DMS114 treated with DMSO at 0.1 percent for 48 hours (cell line): ENCODE data around the gene ATP1B2.
A peak's percentile ranks its signal among the peaks of the same experiment; 100 is the strongest.
"Not testable (repeated sequence)": the region's sequence is repeated elsewhere in the genome, so short reads cannot be mapped to it uniquely, and the experiment has no call there.

Experiments used
- DNase-seq: peaks from one replicate; lab custom pipeline; 2025; ENCODE audit not compliant: unreplicated experiment; lab: John Stamatoyannopoulos, UW

ATP1B2 gene

DNA sequence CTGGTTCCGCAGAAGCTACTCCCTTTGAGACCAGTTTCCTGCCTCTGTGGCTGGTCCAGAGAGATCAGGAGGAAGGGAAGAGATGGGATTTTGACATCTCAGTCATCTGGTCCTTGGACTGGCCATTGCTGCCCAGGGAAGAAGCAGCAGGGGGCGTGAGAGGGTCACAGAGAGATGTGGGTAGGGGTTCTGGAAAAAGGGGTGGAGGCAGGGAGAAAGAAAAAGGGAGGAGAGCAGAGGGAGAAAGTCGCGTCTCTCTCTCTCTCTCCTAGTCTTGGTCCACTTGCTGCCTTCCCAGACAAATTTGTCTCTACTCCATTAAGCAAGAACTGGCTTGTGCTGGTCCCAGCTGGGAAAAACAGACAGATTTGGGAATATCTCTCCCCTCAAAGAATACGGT lies 16.3 kb upstream of the ATP1B2 start:
- peak; percentile 35 for DNase-seq

DNA sequence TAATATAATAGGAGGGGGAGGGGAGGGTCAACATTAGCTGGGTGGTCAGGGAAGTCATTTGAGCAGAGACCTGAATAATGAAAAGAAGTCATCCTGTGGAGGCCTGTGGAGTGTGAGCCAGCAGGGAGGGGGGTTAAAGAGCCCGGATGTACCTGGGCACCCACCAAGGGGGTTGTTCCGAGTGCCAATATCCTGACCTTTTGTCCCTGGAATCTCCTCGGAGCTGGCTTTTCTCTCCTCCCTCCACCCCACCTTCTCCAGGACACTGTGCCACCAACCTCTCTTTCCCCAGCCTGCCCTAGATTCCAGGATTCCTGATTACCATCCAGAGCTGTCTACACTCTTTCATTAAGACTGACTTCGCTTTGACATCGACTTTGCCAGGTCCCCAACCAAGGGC lies 14.6 kb upstream of the ATP1B2 start:
- no peak for DNase-seq

DNA sequence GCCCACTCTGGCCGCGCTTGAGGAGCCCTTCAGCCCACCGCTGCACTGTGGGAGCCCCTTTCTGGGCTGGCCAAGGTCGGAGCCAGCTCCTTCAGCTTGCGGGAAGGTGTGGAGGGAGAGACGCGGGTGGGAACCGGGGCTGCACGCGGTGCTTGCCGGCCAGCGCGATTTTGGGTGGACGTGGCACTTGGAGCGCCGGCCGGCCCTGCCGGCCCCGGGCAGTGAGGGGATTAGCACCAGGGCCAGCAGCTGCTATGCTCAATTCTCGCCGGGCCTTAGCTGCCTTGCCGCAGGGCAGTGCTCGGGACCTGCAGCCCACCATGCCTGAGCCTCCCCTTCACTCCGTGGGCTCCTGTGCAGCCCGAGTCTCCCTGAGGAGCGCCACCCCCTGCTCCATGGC lies 9.9 kb upstream of the ATP1B2 start:
- DNase-seq: no peak

DNA sequence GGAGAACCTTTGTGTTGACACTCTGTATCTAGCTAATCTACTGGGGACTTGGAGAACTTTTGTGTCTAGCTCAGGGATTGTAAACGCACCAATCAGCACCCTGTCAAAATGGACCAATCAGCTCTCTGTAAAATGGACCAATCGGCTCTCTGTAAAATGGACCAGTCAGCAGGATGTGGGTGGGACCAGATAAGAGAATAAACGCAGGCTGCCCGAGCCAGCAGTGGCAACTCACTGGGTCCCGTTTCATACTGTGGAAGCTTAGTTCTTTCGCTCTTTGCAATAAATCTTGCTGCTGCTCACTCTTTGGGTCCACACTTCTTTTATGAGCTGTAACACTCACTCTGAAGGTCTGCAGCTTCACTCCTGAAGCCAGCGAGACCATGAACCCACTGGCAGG lies 9.1 kb upstream of the ATP1B2 start:
- DNase-seq: not testable (repeated sequence)

DNA sequence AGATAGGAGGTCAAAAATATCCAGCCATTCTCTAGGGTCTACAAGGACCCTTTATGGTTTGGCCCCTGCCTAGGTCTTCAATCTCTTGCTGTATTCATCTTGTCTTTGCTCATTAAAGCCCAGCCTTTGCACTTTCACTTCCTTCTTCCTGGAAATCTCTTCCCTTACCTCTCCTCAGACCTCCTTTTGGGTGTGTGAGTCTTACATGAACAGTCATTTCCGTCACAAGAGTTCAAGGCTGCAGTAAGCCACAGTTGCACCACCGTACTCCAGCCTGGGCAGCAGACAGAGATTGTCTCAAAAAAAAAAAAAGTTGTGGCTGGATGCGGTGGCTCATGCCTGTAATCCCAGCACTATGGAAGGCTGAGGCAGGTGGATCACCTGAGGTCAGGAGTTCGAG lies 6.0 kb upstream of the ATP1B2 start:
- no peak for DNase-seq

DNA sequence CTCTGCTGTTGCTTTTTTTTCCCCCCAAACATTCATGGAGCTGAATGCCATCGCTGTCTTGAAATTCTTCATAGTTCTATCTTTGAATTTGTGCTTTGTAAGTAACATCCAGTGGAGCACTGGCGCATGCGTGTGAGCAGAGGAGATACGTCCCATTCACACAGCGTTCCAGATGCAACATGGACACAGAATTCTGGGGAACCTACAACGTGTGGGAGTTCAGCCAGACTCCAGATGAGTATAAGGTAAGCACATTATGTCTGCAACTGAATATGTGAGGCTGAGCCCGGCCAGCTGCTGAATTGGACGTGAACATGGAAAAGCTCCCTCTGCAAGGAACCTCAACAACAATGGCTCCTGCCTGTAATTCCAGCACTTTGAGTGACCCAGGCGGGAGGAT lies 4.3 kb upstream of the ATP1B2 start:
- DNase-seq: no peak

DNA sequence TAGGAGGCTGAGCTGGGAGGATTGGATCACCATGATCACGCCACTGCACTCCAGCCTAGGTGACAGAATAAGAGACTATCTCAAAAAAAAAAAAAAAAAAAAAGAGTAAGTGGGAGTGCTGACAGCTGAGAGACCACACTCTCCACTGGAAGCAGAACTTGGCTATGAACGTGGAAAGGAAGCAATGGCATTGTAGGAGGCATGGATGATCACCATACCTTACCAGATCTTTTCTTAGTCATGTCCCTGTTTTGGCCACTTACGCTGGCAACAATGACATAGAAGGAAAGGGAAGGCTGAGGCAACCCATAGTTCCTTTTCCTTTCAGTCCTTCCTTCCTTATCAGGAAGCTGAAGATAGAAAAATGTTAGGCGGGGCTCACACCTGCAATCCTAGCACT lies 3.7 kb upstream of the ATP1B2 start:
- DNase-seq: no peak

DNA sequence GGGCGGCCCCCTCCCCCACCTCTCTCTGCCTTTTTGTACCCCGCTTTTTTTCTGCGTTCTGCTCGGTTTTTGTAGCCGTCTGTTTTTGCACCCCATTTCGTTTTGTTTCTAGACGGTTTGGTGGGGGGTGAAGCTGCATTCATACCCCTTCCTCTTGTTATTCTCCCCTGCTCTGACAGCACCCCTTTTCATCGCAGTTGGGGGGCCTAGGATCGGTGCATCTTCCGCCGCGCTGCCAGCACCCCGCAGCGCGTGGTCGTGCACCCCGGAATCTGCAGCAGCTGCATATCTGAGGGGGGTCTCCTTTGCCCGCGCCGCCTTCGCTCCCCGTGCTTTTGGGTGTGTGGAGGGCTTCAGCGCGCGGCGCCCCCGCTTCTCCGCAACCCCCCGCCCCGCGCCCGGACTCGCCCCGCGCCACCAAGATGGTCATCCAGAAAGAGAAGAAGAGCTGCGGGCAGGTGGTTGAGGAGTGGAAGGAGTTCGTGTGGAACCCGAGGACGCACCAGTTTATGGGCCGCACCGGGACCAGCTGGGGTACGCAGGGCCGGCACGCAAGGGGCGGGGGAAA lies 455 bp downstream of the ATP1B2 start:
- no peak for DNase-seq

DNA sequence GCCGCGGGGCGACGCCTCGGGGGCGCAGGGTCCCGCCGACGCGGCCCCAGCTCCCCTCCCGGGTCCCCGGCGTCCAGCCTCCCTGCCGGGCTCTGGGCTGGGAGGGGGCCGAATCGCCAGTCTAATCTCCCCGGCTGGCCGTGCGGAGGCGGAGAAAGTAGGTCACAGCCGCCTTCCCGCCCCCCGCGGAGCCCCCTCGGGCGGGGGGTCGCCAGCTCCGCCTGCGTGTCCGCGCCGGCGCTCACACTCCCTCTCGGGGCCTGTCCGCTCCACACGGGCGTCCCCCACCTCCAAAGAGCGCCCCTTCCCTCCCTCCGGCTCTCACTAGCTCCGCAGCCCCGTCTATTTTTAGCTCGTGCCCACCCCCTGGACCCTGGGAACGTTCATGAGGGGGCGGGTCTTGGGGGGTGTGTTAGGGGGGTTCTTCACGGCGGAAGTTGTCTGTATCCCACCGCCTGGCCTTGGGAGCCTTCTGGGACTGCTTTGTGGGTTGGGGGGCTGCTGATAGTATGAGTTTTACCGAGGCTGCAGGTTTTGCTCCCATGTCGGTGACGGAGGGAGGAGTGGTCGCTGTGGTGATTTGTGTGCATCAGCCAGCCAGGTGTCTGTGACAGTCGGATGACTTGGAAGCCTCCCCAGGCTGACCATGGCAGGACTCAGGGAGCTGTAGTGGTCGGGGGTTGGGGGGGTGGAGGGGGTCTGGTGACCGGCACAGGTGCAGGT lies 1.1 kb downstream of the ATP1B2 start:
- no peak for DNase-seq

DNA sequence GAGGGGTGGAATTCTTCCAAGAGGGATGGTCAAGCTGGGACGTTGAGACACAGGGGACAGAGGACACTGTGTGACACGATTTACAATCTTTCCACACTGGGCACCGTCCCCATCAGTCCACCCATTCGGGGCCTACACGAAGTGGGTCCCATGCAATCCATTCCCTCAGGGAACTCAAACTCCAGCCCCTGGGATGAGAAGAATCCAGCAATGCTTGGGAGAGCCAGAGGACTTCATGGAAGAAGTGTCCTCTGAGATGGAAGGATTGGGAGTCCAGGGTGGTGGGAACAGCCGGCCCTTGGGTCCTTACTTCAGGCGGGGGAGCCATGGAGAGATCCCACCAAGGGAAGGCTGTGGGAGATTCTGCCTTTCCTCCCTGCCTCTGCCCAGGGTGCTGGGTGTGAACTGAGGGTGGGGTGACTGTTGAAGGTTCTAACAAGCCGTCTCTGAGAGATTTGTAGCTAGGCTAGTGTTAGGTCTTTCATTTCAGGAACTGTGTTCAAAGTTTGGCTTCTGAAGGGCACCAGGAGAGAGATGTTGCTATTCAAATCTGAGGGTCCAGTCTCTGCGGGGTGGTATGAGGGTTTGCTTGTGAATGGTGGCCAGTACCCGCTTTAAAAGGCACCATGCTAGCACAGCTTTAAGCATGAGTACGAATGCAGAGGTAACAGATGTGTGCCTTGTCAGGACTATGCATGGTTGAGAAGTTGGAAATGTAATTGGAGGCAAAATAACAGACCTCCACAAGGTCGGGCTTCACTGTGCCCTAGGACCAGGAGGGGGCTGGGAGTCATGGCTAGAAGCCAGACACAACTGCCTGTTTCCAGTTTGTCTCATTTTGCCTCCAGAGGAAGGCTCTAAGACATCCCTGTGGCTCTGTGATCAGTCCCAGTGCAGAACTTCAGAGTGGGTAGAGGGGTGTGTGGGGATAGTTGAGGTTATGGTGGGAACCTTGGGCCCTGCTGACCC lies 1.9 kb downstream of the ATP1B2 start:
- DNase-seq: no peak

DNA sequence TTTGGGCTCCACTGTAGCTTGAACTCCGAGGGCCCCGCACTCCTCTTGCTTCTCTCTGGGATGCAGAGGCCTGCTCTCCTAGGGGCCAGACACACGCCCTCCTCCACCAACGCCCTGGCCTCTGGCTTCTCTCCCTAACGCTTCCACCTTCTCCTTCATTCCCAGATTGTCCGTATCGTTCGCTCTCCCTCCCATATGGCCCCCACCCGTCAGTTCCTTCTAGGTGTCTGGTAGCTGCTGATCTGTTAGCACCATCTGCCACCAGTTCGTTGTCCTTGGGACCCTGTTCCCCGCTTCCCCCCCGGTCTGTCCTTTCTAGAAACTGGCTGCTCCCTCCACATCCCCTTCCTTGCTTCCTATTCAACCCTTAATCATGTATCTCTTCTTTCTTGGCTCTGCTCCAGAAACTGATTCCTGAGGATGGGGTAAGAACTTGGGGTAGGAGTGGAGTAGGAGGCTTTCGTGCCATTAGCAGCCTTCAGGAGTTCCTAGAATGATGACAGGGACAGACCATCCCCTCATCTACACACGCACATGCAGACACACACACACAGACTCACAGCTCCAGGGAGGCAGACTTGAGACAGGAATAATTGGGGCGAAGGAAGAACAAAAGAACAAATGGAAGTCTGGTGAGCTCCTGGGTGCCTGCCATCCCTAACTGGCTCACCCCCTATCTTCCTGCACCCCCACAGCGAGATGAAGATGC lies 4.3 kb downstream of the ATP1B2 start:
- DNase-seq: no peak

DNA sequence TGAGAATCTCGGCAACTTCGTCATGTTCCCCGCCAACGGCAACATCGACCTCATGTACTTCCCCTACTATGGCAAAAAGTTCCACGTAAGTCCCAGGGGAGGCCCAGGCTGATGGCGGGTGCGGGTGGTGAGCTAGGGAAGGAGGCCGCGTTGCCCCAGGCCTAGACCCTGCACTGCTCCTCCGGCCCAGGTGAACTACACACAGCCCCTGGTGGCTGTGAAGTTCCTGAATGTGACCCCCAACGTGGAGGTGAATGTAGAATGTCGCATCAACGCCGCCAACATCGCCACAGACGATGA lies 4.8 kb downstream of the ATP1B2 start:
- no peak for DNase-seq

DNA sequence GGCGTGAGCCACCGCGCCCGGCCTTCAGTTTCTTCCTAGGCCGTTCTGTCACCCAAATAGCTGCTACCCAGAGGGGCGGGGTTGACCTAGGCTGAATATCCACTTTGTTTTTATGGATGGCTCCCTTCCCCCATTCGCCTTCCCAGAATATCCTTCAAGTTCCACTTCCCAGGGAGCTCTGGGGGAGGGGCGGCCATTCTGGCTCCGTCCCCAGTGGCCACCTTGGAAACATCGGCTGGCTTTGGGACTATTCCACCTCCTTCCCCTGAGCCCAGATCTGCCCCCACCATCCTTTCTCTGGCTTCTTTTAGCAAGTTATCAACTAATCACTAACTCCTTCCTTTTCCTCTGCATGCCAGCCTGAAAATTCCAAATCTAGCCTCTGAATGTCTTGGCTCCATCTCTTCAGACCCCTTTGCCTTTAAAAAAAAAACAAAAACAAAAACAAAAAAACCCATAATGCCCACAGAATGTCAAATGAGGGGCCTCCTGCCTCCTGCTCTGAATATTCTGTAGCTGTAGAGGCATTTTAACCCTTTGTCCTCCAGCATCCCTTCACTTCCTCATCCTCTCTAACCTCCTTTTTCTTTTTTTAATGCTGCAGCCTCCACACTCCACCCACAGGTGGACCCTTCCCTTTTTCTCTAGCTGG lies 6.4 kb downstream of the ATP1B2 start:
- no peak for DNase-seq

DNA sequence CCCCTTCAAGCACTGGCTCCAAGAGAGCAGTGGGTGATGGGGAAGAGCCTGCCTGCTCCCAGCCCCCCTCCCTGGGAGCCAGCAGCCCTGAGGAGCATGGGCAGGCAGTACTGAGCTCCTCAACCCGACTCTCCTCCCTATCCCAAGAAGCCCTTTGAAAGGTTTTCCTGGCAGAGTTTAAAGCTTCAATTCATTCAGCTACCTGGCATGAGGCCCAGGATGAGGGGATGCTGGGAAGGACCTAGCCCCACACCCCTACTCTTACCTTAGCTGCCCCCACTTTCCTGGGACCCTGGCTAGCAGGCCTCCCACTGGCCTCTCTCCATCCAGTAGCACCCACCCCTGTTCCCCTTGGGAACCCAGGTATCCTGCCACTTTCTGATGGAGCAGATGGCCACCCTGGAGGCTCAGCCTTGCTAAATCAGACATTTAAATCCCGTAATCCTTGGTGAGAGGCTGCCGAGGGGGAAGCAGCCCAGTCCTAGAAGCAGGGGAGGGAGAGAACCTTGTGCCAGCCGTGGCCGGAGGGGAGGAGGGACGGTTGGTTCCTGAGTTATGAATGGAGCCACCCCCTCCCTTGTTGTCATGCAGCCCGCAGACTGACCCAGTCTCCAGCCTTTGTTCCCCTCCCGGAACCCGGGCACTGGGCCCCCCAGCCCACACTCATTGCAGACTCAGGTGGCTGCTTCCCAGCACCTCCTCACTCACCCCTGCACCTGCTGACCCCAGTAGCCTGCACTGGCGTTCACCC lies 17.1 kb downstream of the ATP1B2 start:
- no peak for DNase-seq

DNA sequence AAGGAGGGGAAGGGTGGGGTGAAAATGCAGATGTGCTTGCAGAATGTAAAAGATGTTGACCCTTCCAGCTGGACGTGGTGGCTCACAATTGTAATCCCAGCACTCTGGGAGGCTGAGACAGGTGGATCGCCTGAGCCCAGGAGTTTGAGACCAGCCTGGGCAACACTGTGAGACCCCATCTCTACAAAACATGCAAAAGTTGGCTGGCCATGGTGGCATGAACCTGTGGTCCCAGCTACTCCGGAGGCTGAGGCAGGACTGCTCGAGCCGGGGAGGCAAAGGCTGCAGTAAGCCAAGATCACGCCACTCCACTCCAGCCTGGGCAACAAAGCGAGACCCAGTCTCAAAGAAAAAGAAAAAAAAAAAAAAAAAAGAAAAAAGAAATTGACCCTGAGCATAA lies 17.8 kb downstream of the ATP1B2 start:
- DNase-seq: no peak

DNA sequence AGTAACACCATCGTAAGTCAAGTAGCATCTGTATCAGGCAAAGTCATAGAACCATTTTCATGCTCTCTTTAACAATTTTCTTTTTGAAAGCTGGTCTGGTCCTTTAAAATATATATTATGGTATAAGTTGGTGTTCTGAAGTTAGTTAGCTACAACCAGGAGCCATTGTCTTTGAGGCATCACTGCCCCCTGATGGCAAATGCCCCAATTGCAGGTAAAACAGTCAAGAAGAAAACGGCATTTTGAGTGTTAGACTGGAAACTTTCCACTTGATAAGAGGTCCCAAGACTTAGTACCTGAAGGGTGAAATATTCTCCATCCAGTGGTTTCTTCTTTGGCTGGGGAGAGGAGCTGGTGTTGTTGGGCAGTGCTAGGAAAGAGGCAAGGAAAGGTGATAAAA lies 22.5 kb downstream of the ATP1B2 start:
- DNase-seq: no peak

DNA sequence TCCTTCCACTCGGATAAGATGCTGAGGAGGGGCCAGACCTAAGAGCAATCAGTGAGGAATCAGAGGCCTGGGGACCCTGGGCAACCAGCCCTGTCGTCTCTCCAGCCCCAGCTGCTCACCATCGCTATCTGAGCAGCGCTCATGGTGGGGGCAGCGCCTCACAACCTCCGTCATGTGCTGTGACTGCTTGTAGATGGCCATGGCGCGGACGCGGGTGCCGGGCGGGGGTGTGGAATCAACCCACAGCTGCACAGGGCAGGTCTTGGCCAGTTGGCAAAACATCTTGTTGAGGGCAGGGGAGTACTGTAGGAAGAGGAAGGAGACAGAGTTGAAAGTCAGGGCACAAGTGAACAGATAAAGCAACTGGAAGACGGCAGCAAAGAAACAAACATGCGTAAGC lies 24.2 kb downstream of the ATP1B2 start:
- no peak for DNase-seq

DNA sequence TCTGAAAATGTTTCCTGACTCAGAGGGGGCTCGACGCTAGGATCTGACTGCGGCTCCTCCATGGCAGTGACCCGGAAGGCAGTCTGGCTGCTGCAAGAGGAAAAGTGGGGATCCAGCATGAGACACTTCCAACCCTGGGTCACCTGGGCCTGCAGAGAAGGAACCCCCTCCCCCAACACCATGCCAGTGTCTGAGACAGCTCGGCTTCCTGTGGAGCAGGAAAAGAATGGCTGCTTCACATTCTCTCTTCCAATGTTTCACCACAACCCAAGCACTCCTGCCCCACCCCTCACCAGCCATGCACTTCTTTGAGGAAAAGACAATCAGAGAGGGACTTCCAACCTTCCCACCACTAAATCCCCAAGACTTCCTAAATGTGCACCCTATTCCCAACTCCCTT lies 25.8 kb downstream of the ATP1B2 start:
- DNase-seq: no peak

DNA sequence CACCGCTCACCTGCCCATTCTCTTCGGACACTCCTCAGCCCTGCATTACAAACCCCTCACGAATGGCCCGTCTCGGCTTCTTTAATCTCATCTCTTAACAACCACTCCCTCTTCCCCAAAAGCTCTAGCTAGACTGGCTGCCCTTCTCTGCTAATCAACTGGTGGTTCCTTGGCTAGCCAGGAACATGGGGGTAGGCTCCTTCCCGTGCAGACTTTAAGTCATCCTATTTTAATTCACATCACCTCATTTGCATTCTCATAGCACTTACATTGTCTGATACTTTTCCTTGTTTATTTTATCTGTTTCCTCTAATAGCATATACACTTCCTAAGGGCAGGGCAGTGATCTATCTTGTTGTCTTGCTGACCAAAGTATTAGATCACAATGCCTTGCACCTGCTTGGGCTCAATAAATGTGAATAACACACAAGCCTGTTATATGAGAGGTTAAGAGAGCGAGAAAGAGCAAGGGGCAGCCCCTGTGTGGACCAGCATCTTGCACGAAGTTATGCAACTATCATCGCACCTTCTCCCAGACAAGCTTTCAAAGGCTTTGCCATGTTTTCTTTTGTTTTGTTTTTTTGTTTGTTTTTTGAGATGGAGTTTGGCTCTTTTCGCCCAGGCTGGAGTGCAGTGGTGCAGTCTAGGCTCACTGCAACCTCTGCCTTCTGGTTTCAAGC lies 26.8 kb downstream of the ATP1B2 start:
- no peak for DNase-seq
